WERI-Rb-1 (cell line): ENCODE results near the gene TRIP13.

ENCODE experiments used
- DNase-seq: peaks from one replicate; pipeline ENCODE4 v3.0.0-alpha.2; 2020
- H3K27ac ChIP-seq: fragments of 250-450 bp; sonication (Bioruptor Pico); 2 replicates; pipeline ENCODE4 v1.5.1; 2020; ENCODE audit warnings: mild to moderate bottlenecking, moderate library complexity
- H3K27me3 ChIP-seq: fragments of 250-450 bp; sonication (Bioruptor Pico); 2 replicates; pipeline ENCODE4 v1.5.1; 2021; ENCODE audit warnings: mild to moderate bottlenecking, low read depth, moderate library complexity; ENCODE audit not compliant: insufficient read depth, severe bottlenecking
- H3K36me3 ChIP-seq: fragments of 250-450 bp; sonication (Bioruptor Pico); 2 replicates; pipeline ENCODE4 v1.5.1; 2020; ENCODE audit warnings: mild to moderate bottlenecking, moderate library complexity
- H3K4me3 ChIP-seq: 2 replicates; pipeline ENCODE4 v1.5.1; 2011; ENCODE audit warnings: low read depth, mild to moderate bottlenecking, control low read depth, low read length
- H3K9me3 ChIP-seq: fragments of 250-450 bp; sonication (Bioruptor Pico); 2 replicates; pipeline ENCODE4 v1.5.1; 2021; ENCODE audit warnings: mild to moderate bottlenecking, moderate library complexity; ENCODE audit not compliant: severe bottlenecking
- CTCF ChIP-seq: IDR thresholded peaks from 2 replicates; pipeline ENCODE4 v1.5.1; 2011; ENCODE audit warnings: low read depth, mild to moderate bottlenecking, control low read depth, inconsistent platforms, low read length

TRIP13 gene

GRCh38 chr5:949815-950560 is 57.3 kb downstream of the TRIP13 start:
- Histone ChIP-seq H3K9me3 (peaks cover 6% of the 10 kb centered on the region), H3K36me3 (no peaks in the 10 kb centered on the region), H3K27me3 (no peaks in the 10 kb centered on the region), H3K4me3 (no peak overlapping the region), H3K27ac (no peak overlapping the region)
- no peak for DNase-seq
- TF ChIP-seq CTCF: no peak

- no peaks in the 10 kb centered on the region for H3K27me3 ChIP-seq
- H3K27ac ChIP-seq: no peak overlapping the region
- no peak for DNase-seq
- no peaks in the 10 kb centered on the region for H3K36me3 ChIP-seq
- H3K4me3 ChIP-seq: no peak overlapping the region
- TF ChIP-seq CTCF: no peak
- peaks cover 6% of the 10 kb centered on the region for H3K9me3 ChIP-seq
These were observed 59.4 kb downstream of the TRIP13 start for GRCh38 chr5:951940-952596.

- TF ChIP-seq CTCF: no peak
- H3K36me3 ChIP-seq: no peaks in the 10 kb centered on the region
- H3K27ac ChIP-seq: no peak overlapping the region
- H3K4me3 ChIP-seq: no peak overlapping the region
- no peak for DNase-seq
- peaks cover 6% of the 10 kb centered on the region for H3K9me3 ChIP-seq
- no peaks in the 10 kb centered on the region for H3K27me3 ChIP-seq
These were observed 60.0 kb downstream of the TRIP13 start for GRCh38 chr5:952597-953271.

- Histone ChIP-seq H3K27me3 (no peaks in the 10 kb centered on the region), H3K4me3 (no peak overlapping the region), H3K27ac (no peak overlapping the region), H3K9me3 (peaks cover 6% of the 10 kb centered on the region), H3K36me3 (no peaks in the 10 kb centered on the region)
- TF ChIP-seq CTCF: no peak
- DNase-seq: no peak
These were observed 61.1 kb downstream of the TRIP13 start for GRCh38 chr5:953535-954449.

- no peak for DNase-seq
- no peak overlapping the region for H3K27ac ChIP-seq
- peaks cover 6% of the 10 kb centered on the region for H3K9me3 ChIP-seq
- H3K4me3 ChIP-seq: no peak overlapping the region
- no peaks in the 10 kb centered on the region for H3K27me3 ChIP-seq
- no peaks in the 10 kb centered on the region for H3K36me3 ChIP-seq
- TF ChIP-seq CTCF: no peak
These were observed 63.4 kb downstream of the TRIP13 start for GRCh38 chr5:955886-956761.
